ENCODE data around the gene KRT81.

- no peak for TF ChIP-seq CTCF (IDR thresholded peaks at IDR 0.05)
- TF ChIP-seq EP300 (IDR thresholded peaks at IDR 0.05), result no peak
- TF ChIP-seq POLR2A (IDR thresholded peaks at IDR 0.05), result no peak
Measured at GRCh38 chr12:52262286-52262685, 29.0 kb downstream of the KRT81 start.
